Measurements from ENCODE around the gene MAN2A2. TPM values are rescaled to one million over a fixed set of nuclear protein-coding genes. Genes with fewer than 3 reads are reported as not detected.

MAN2A2 gene
- total RNA-seq, 1 experiment from 2014 or later, result 27.4 TPM

- Histone ChIP-seq H3K9me3 (ENCODE audit: control insufficient read depth, low read depth, low read length) (no peaks in the 10 kb centered on the region), H3K4me2 (ENCODE audit: insufficient read depth, insufficient read length, low read length) (no peak overlapping the region), H2BK120ac (ENCODE audit: low read depth, low read length, poor library complexity, severe bottlenecking) (no peak overlapping the region), H4K8ac (replicated peaks; ENCODE audit: insufficient read length, low read depth, low read length) (no peak overlapping the region), H3K4me1 (ENCODE audit: insufficient read depth, low read length) (no peaks in the 10 kb centered on the region), H2BK20ac (ENCODE audit: low read depth, low read length, poor library complexity, severe bottlenecking) (no peak overlapping the region), H3K79me1 (ENCODE audit: insufficient read depth, low read depth, low read length, poor library complexity, severe bottlenecking) (no peaks in the 10 kb centered on the region), H3K23ac (ENCODE audit: insufficient read length, low read depth, low read length) (no peak overlapping the region), H3K4ac (ENCODE audit: low read depth, low read length) (no peak overlapping the region), H3K56ac (ENCODE audit: insufficient read length, low read depth, low read length) (no peak overlapping the region), H3K27me3 (ENCODE audit: insufficient read depth, low read length) (no peaks in the 10 kb centered on the region), H3K14ac (ENCODE audit: insufficient read depth, low read length) (no peak overlapping the region), H4K20me1 (ENCODE audit: control insufficient read depth, insufficient read depth, insufficient read length) (no peaks in the 10 kb centered on the region), H3K18ac (ENCODE audit: insufficient read length, low read depth, low read length) (no peak overlapping the region), H3K9ac (ENCODE audit: extremely low read depth, insufficient read length, low read length) (no peak overlapping the region), H2AFZ (ENCODE audit: low read length) (no peak overlapping the region), H2AK5ac (ENCODE audit: insufficient read length, low read length) (no peak overlapping the region), H3T11ph (ENCODE audit: low read length) (no peak overlapping the region), H4K91ac (ENCODE audit: insufficient read length, low read depth, low read length) (no peak overlapping the region), H3K79me2 (ENCODE audit: insufficient read depth, low read length) (no peaks in the 10 kb centered on the region), H2BK5ac (ENCODE audit: insufficient read length, low read length) (no peak overlapping the region), H2BK15ac (ENCODE audit: low read depth, low read length) (no peak overlapping the region), H2BK12ac (ENCODE audit: insufficient read length, low read depth, low read length) (no peak overlapping the region), H3K23me2 (ENCODE audit: insufficient read length, low read depth, low read length, poor library complexity, severe bottlenecking) (no peaks in the 10 kb centered on the region), H3K27ac (ENCODE audit: insufficient read length, low read depth, low read length) (no peak overlapping the region), H4K5ac (ENCODE audit: insufficient read length, low read depth, low read length) (no peak overlapping the region)
- Mint-ChIP-seq H3K4me3 (no peak overlapping the region), H3K27ac (no peak overlapping the region), H3K27me3 (ENCODE audit: low read depth) (peaks cover 1% of the 10 kb centered on the region; the same call in 1 of the 2 replicates), H3K4me1 (no peaks in the 10 kb centered on the region), H3K36me3 (ENCODE audit: insufficient read depth in 1 of 3, low read depth in 3 of 3) (peaks cover 10 to 51% (median 19%) of the 10 kb centered on the region in 3 experiments), H3K9me3 (no peaks in the 10 kb centered on the region)
- no CpG with 5 or more reads among the region's 8 CpGs for WGBS (ENCODE audit: extremely low coverage, insufficient read length, low lambda C conversion rate)
- no peak for TF ChIP-seq CTCF (conservative IDR thresholded peaks at IDR 0.05)
- DNase-seq, result no peak
Measured at GRCh38 chr15:90909976-90910375, 6.9 kb downstream of the MAN2A2 start.

All from H9 (cell line).